ENCODE data around the gene SLC9A4.

SLC9A4 gene

GRCh38 chr2:102520801-102521200, 47.8 kb downstream of the SLC9A4 start:
- no peak overlapping the region for H3K9ac ChIP-seq (ENCODE audit: insufficient read length, low read depth)
- no peaks in the 10 kb centered on the region for H3K9me3 ChIP-seq (ENCODE audit: insufficient read depth, low read length)
- no peak for TF ChIP-seq SUZ12 (IDR thresholded peaks at IDR 0.05; ENCODE audit: extremely low read depth, insufficient read depth, insufficient read length)
- DNase-seq (ENCODE audit: low read depth, low spot score), result no peak
- H3K4me1 ChIP-seq (ENCODE audit: insufficient read depth, insufficient read length), result no peaks in the 10 kb centered on the region
- no peaks in the 10 kb centered on the region for H3K27me3 ChIP-seq (ENCODE audit: insufficient read depth, insufficient read length)
- H3K36me3 ChIP-seq (ENCODE audit: insufficient read depth, insufficient read length, low read length), result no peaks in the 10 kb centered on the region
- no peak overlapping the region for H3K4me3 ChIP-seq (ENCODE audit: insufficient read length, low read depth)

DNA sequence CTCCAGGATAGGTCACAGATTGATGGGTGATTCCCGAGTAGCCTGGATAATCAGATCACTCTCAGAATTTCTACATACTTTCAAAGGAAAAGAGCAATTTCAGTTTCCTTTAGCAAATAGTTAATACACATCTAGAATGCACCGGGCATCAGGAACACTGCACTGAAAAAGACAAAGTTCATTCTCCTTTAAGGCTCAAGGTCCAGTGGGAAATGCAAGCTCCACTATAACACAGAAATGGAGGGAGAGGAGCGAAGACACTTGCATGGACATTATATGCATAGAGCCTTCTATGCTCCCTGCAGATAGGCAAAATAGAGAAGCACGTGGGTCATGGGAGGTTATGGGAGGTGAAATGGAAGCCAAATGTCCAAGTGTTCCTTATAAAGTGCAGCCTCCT, 49.1 kb downstream of the SLC9A4 start:
- Histone ChIP-seq H3K4me3 (ENCODE audit: insufficient read length, low read depth) (no peak overlapping the region), H3K27me3 (ENCODE audit: insufficient read depth, insufficient read length) (no peaks in the 10 kb centered on the region), H3K4me1 (ENCODE audit: insufficient read depth, insufficient read length) (no peaks in the 10 kb centered on the region), H3K9ac (ENCODE audit: insufficient read length, low read depth) (no peak overlapping the region), H3K9me3 (ENCODE audit: insufficient read depth, low read length) (no peaks in the 10 kb centered on the region), H3K36me3 (ENCODE audit: insufficient read depth, insufficient read length, low read length) (no peaks in the 10 kb centered on the region)
- TF ChIP-seq SUZ12 (IDR thresholded peaks at IDR 0.05; ENCODE audit: extremely low read depth, insufficient read depth, insufficient read length) (no peak), ZNF274 (IDR thresholded peaks at IDR 0.05; ENCODE audit: low read depth, low read length) (no peak), YY1 (IDR thresholded peaks at IDR 0.05; ENCODE audit: insufficient read depth, insufficient read length) (no peak)
- DNase-seq (ENCODE audit: low read depth, low spot score), result no peak

GRCh38 chr2:102522890-102523289, 49.9 kb downstream of the SLC9A4 start:
- Histone ChIP-seq H3K9me3 (ENCODE audit: insufficient read depth, low read length) (no peaks in the 10 kb centered on the region), H3K9ac (ENCODE audit: insufficient read length, low read depth) (no peak overlapping the region), H3K36me3 (ENCODE audit: insufficient read depth, insufficient read length, low read length) (no peaks in the 10 kb centered on the region), H3K4me3 (ENCODE audit: insufficient read length, low read depth) (no peak overlapping the region), H3K4me1 (ENCODE audit: insufficient read depth, insufficient read length) (no peaks in the 10 kb centered on the region), H3K27me3 (ENCODE audit: insufficient read depth, insufficient read length) (no peaks in the 10 kb centered on the region)
- no peak for DNase-seq (ENCODE audit: low read depth, low spot score)
- no peak for TF ChIP-seq SUZ12 (IDR thresholded peaks at IDR 0.05; ENCODE audit: extremely low read depth, insufficient read depth, insufficient read length)
- TF ChIP-seq ZNF274 (IDR thresholded peaks at IDR 0.05; ENCODE audit: low read depth, low read length), result no peak

- no peaks in the 10 kb centered on the region for H3K4me1 ChIP-seq (ENCODE audit: insufficient read depth, insufficient read length)
- H3K4me3 ChIP-seq (ENCODE audit: insufficient read length, low read depth), result no peak overlapping the region
- H3K9ac ChIP-seq (ENCODE audit: insufficient read length, low read depth), result no peak overlapping the region
- no peaks in the 10 kb centered on the region for H3K27me3 ChIP-seq (ENCODE audit: insufficient read depth, insufficient read length)
- TF ChIP-seq YY1 (IDR thresholded peaks at IDR 0.05; ENCODE audit: insufficient read depth, insufficient read length), result no peak
- no peak for TF ChIP-seq SUZ12 (IDR thresholded peaks at IDR 0.05; ENCODE audit: extremely low read depth, insufficient read depth, insufficient read length)
- no peak for TF ChIP-seq ZNF274 (IDR thresholded peaks at IDR 0.05; ENCODE audit: low read depth, low read length)
- H3K36me3 ChIP-seq (ENCODE audit: insufficient read depth, insufficient read length, low read length), result no peaks in the 10 kb centered on the region
- DNase-seq (ENCODE audit: low read depth, low spot score), result no peak
- no peaks in the 10 kb centered on the region for H3K9me3 ChIP-seq (ENCODE audit: insufficient read depth, low read length)
Measured at GRCh38 chr2:102523651-102524050, 50.6 kb downstream of the SLC9A4 start.

DNA sequence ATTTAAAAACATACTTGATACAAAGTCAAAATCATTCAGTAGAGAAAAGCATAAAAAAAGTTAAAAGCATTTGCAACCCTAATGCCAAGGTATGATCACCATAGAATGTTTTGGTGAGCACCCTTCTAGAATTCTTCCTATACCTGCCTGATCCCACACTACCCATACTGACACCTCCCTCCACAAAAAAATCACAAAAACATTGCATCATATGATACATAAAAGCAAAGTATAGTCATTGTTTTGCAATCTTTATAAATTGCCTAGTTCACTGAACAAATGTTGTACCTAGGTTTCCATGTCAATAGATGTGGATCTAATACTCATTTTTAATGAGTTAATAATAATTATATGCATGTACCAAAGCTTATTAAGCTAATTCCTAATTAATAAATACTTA, 54.1 kb downstream of the SLC9A4 start:
- Histone ChIP-seq H3K4me1 (ENCODE audit: insufficient read depth, insufficient read length) (no peaks in the 10 kb centered on the region), H3K9me3 (ENCODE audit: insufficient read depth, low read length) (no peaks in the 10 kb centered on the region), H3K27me3 (ENCODE audit: insufficient read depth, insufficient read length) (no peaks in the 10 kb centered on the region), H3K4me3 (ENCODE audit: insufficient read length, low read depth) (no peak overlapping the region), H3K36me3 (ENCODE audit: insufficient read depth, insufficient read length, low read length) (no peaks in the 10 kb centered on the region), H3K9ac (ENCODE audit: insufficient read length, low read depth) (no peak overlapping the region)
- TF ChIP-seq ZNF274 (IDR thresholded peaks at IDR 0.05; ENCODE audit: low read depth, low read length) (no peak), SUZ12 (IDR thresholded peaks at IDR 0.05; ENCODE audit: extremely low read depth, insufficient read depth, insufficient read length) (no peak), YY1 (IDR thresholded peaks at IDR 0.05; ENCODE audit: insufficient read depth, insufficient read length) (no peak)
- DNase-seq (ENCODE audit: low read depth, low spot score), result no peak

- TF ChIP-seq YY1 (IDR thresholded peaks at IDR 0.05; ENCODE audit: insufficient read depth, insufficient read length) (no peak), ZNF274 (IDR thresholded peaks at IDR 0.05; ENCODE audit: low read depth, low read length) (no peak)
- H3K9ac ChIP-seq (ENCODE audit: insufficient read length, low read depth), result no peak overlapping the region
- no peak for DNase-seq (ENCODE audit: low read depth, low spot score)
- no peaks in the 10 kb centered on the region for H3K36me3 ChIP-seq (ENCODE audit: insufficient read depth, insufficient read length, low read length)
- H3K27me3 ChIP-seq (ENCODE audit: insufficient read depth, insufficient read length), result no peaks in the 10 kb centered on the region
- H3K9me3 ChIP-seq (ENCODE audit: insufficient read depth, low read length), result no peaks in the 10 kb centered on the region
- H3K4me3 ChIP-seq (ENCODE audit: insufficient read length, low read depth), result no peak overlapping the region
- no peaks in the 10 kb centered on the region for H3K4me1 ChIP-seq (ENCODE audit: insufficient read depth, insufficient read length)
Measured at GRCh38 chr2:102538491-102538890, 65.5 kb downstream of the SLC9A4 start.

GRCh38 chr2:102540882-102541281, 67.9 kb downstream of the SLC9A4 start:
- H3K36me3 ChIP-seq (ENCODE audit: insufficient read depth, insufficient read length, low read length), result no peaks in the 10 kb centered on the region
- no peaks in the 10 kb centered on the region for H3K4me1 ChIP-seq (ENCODE audit: insufficient read depth, insufficient read length)
- no peaks in the 10 kb centered on the region for H3K27me3 ChIP-seq (ENCODE audit: insufficient read depth, insufficient read length)
- H3K9me3 ChIP-seq (ENCODE audit: insufficient read depth, low read length), result no peaks in the 10 kb centered on the region
- no peak for DNase-seq (ENCODE audit: low read depth, low spot score)
- H3K9ac ChIP-seq (ENCODE audit: insufficient read length, low read depth), result no peak overlapping the region
- no peak for TF ChIP-seq YY1 (IDR thresholded peaks at IDR 0.05; ENCODE audit: insufficient read depth, insufficient read length)
- no peak for TF ChIP-seq ZNF274 (IDR thresholded peaks at IDR 0.05; ENCODE audit: low read depth, low read length)
- no peak for TF ChIP-seq SUZ12 (IDR thresholded peaks at IDR 0.05; ENCODE audit: extremely low read depth, insufficient read depth, insufficient read length)
- H3K4me3 ChIP-seq (ENCODE audit: insufficient read length, low read depth), result no peak overlapping the region

DNA sequence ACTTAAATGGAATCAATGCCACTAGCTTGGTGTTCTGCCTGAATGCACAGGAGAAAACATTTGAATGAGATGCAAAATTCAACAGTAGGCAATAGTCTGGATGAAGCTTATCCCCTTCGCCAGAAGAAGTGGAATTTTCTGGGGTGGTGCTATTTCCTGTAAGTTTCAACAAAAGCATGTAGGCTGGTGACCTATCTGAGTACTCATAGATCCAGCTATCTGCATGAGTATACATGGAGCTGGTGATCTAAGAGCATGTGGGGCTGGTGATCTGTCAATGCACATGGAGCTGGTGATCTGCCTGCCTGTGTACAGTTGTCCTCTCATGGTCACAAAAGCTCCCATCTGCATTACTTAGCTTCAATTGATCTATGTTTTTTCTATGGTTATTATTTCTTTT, 71.2 kb downstream of the SLC9A4 start:
- TF ChIP-seq YY1 (IDR thresholded peaks at IDR 0.05; ENCODE audit: insufficient read depth, insufficient read length), result no peak
- no peak for TF ChIP-seq ZNF274 (IDR thresholded peaks at IDR 0.05; ENCODE audit: low read depth, low read length)
- TF ChIP-seq SUZ12 (IDR thresholded peaks at IDR 0.05; ENCODE audit: extremely low read depth, insufficient read depth, insufficient read length), result no peak
- H3K4me3 ChIP-seq (ENCODE audit: insufficient read length, low read depth), result no peak overlapping the region
- no peaks in the 10 kb centered on the region for H3K4me1 ChIP-seq (ENCODE audit: insufficient read depth, insufficient read length)
- no peak overlapping the region for H3K9ac ChIP-seq (ENCODE audit: insufficient read length, low read depth)
- H3K9me3 ChIP-seq (ENCODE audit: insufficient read depth, low read length), result peaks cover 5% of the 10 kb centered on the region; the same call in 1 of the 2 replicates
- no peaks in the 10 kb centered on the region for H3K27me3 ChIP-seq (ENCODE audit: insufficient read depth, insufficient read length)
- no peak for DNase-seq (ENCODE audit: low read depth, low spot score)
- no peaks in the 10 kb centered on the region for H3K36me3 ChIP-seq (ENCODE audit: insufficient read depth, insufficient read length, low read length)

All from NT2/D1 (cell line).